Epithelial cell of proximal tubule (primary cell): Measurements from ENCODE around the gene DENND5B. TPM values are rescaled to one million over a fixed set of nuclear protein-coding genes. Genes with fewer than 3 reads are reported as not detected.

Experiments used
- DNase-seq: peaks from one replicate; pipeline ENCODE4 v3.0.0-alpha.2; 2011; ENCODE audit warnings: low read depth
- H3K4me3 ChIP-seq: 2 replicates; pipeline ENCODE4 v1.5.1; 2011; ENCODE audit warnings: low read depth, mild to moderate bottlenecking, low read length
- total RNA-seq: library from RNA; depleted of rRNA; stranded (reverse); fragments of >200 nt; gene quantifications from 2 replicates; pipeline ENCODE4 v1.2.3, GENCODE V29; 2015
- TF ChIP-seq, protein P1 (sequence below): conservative IDR thresholded peaks from 2 replicates; pipeline ENCODE4 v1.5.1; 2012; ENCODE audit warnings: low read depth, mild to moderate bottlenecking, low read length

The DENND5B gene
- total RNA-seq, 1 donor from 2014 or later = 8.6 TPM

GRCh38 chr12:31485571-31485970 is 105.4 kb downstream of the DENND5B start:
- no peak for DNase-seq
- no peak overlapping the region for H3K4me3 ChIP-seq
- TF ChIP-seq, protein P1, sequence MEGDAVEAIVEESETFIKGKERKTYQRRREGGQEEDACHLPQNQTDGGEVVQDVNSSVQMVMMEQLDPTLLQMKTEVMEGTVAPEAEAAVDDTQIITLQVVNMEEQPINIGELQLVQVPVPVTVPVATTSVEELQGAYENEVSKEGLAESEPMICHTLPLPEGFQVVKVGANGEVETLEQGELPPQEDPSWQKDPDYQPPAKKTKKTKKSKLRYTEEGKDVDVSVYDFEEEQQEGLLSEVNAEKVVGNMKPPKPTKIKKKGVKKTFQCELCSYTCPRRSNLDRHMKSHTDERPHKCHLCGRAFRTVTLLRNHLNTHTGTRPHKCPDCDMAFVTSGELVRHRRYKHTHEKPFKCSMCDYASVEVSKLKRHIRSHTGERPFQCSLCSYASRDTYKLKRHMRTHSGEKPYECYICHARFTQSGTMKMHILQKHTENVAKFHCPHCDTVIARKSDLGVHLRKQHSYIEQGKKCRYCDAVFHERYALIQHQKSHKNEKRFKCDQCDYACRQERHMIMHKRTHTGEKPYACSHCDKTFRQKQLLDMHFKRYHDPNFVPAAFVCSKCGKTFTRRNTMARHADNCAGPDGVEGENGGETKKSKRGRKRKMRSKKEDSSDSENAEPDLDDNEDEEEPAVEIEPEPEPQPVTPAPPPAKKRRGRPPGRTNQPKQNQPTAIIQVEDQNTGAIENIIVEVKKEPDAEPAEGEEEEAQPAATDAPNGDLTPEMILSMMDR = no peak

GRCh38 chr12:31482816-31483215 is 108.1 kb downstream of the DENND5B start:
- no peak overlapping the region for H3K4me3 ChIP-seq
- TF ChIP-seq, protein P1 = no peak
- DNase-seq = no peak

- TF ChIP-seq, protein P1 = no peak
- no peak for DNase-seq
Measured at GRCh38 chr12:31481415-31481814, 109.5 kb downstream of the DENND5B start.

DNA sequence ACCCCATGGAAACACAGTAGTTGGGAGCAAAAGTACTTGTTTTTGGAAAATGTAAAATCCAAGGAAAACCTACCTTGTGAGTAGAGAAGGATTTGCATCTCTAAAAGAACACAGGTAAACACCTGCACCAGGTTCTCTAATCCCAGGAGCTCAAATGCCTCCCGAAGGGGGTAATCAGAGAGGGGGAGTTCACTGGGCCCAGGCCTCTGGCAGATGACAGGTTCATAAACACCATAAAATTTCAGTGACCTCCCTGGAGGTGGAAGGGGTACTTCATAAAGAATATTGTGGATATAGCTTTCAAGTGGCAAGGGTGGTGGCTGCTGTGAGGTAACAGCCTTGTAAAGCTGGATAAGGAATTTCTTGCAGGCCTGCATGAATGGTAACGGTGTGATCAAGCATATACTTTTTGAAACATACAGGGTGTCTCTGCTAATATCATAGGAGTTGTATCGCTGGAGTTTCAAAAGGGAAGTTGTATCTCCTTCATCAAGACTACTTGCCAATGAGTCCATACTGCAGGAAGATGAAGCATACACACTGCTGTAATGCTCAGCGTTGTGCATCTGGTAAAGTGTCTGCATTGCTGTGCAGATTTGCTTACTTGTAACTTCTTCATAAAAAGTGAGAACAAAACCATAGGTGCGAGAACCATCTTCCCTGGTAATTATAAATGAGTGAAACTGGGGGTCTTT is 111.3 kb downstream of the DENND5B start:
- TF ChIP-seq, protein P1 = no peak
- H3K4me3 ChIP-seq = no peak overlapping the region
- no peak for DNase-seq

More at GRCh38 chr12:31481415-31481814, 109.5 kb downstream of the DENND5B start:
- no peak overlapping the region for H3K4me3 ChIP-seq

DNA sequence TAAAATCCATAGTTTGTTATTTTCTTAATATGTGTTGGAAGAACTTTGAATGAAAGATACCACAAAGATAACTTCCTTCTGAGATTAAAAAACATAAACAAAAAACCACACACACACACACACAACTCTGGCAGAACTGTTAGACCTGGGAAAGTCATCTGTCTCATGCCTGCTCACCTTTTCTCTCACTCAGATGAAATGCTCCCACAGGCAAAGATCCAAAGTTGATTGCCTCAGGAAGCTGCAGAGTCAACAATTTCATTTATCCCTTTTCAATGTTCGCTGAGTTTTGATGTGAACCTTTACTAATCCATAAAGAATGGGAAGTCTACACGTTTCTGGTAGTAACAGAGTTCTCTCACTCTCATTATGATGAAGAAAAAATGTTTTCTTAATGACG is 112.0 kb downstream of the DENND5B start:
- no peak overlapping the region for H3K4me3 ChIP-seq
- no peak for DNase-seq
- TF ChIP-seq, protein P1 = no peak

DNA sequence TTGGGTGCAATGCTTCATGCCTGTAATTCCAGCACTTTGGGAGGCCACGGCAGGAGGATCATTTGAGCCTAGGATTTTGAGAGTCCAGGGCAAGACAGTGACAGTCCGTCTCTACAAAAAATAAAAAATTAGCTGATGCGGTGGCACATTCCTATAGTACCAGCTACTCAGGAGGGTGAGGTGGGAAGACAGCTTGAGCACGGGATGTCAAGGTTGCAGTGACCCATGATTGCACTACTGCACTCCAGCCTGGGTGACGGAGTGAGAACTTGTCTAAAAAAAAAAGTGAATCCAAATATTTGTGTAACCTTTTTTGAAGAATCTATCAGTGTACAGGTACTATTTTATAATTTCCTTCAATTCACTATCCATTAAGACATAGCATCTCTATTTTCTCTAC is 112.5 kb downstream of the DENND5B start:
- TF ChIP-seq, protein P1 = no peak
- no peak overlapping the region for H3K4me3 ChIP-seq
- DNase-seq = no peak

GRCh38 chr12:31477687-31478086 is 113.2 kb downstream of the DENND5B start:
- no peak for DNase-seq
- TF ChIP-seq, protein P1 = no peak
- no peak overlapping the region for H3K4me3 ChIP-seq
